ENCODE measurements around the gene INTS11.

INTS11 gene

GRCh38 chr1:1312450-1313314 is 11.8 kb downstream of the INTS11 start:
- no peak for DNase-seq

- no peak for DNase-seq
Measured at GRCh38 chr1:1311107-1312104, 13.1 kb downstream of the INTS11 start.

- no peak for DNase-seq
Measured at GRCh38 chr1:1310476-1311053, 13.9 kb downstream of the INTS11 start.

GRCh38 chr1:1310109-1310385 is 14.4 kb downstream of the INTS11 start:
- no peak for DNase-seq

GRCh38 chr1:1309251-1310108 is 15.0 kb downstream of the INTS11 start:
- DNase-seq: no peak

GRCh38 chr1:1308756-1309250 is 15.7 kb downstream of the INTS11 start:
- no peak for DNase-seq

- peak; percentile 63 for DNase-seq
Measured at GRCh38 chr1:1307923-1308755, 16.3 kb downstream of the INTS11 start, which contains the start of the genes ACAP3 and PUSL1. TSS of gene ACAP3 (minus strand) at chr1:1307930. CDS start at chr1:1307815, 115 bp downstream. TSS of gene PUSL1 (plus strand) at chr1:1308597. CDS start at chr1:1308644, 47 bp downstream.

- DNase-seq: no peak
Measured at GRCh38 chr1:1307261-1307922, 17.1 kb downstream of the INTS11 start.

- DNase-seq: no peak
Measured at GRCh38 chr1:1306661-1307260, 17.7 kb downstream of the INTS11 start.

GRCh38 chr1:1306070-1306660 is 18.3 kb downstream of the INTS11 start:
- DNase-seq: no peak

GRCh38 chr1:1305300-1306069 is 19.0 kb downstream of the INTS11 start:
- no peak for DNase-seq

- no peak for DNase-seq
Measured at GRCh38 chr1:1304331-1305299, 19.8 kb downstream of the INTS11 start.

GRCh38 chr1:1303736-1304135 is 20.7 kb downstream of the INTS11 start:
- DNase-seq: no peak

GRCh38 chr1:1302951-1303509 is 21.4 kb downstream of the INTS11 start:
- no peak for DNase-seq

GRCh38 chr1:1302006-1302430 is 22.4 kb downstream of the INTS11 start:
- DNase-seq: no peak

- no peak for DNase-seq
Measured at GRCh38 chr1:1300352-1300739, 24.1 kb downstream of the INTS11 start.

- no peak for DNase-seq
Measured at GRCh38 chr1:1299686-1300351, 24.6 kb downstream of the INTS11 start.
